ENCODE data around the gene TDRD6. TPM values are rescaled to one million over a fixed set of nuclear protein-coding genes. Genes with fewer than 3 reads are reported as not detected.
A peak's percentile ranks its signal among the peaks of the same experiment; 100 is the strongest.

The TDRD6 gene
- total RNA-seq, 2 donors from 2014 or later: 0.12 to 0.37 TPM

DNA sequence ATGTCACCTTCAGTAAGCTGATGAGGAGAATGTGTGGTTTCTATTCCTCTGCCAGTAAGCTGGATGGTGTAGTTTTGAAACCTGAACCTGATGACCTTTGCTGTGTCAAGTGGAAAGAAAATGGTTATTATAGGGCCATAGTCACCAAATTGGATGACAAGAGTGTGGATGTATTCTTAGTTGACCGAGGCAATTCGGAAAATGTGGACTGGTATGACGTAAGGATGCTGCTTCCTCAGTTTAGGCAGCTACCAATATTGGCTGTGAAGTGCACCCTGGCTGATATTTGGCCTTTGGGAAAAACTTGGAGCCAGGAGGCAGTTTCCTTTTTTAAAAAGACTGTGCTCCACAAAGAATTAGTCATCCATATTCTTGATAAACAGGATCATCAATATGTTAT is 2.0 kb downstream of the TDRD6 start:
- Histone ChIP-seq H3K4me1 (no peaks in the 10 kb centered on the region), H3K27ac (no peak overlapping the region), H3K4me3 (no peak overlapping the region), H3K9me3 (no peaks in the 10 kb centered on the region), H3K36me3 (no peaks in the 10 kb centered on the region), H3K27me3 (no peaks in the 10 kb centered on the region)
- no peak for DNase-seq (ENCODE audit: low spot score)
- TF ChIP-seq, protein P1, sequence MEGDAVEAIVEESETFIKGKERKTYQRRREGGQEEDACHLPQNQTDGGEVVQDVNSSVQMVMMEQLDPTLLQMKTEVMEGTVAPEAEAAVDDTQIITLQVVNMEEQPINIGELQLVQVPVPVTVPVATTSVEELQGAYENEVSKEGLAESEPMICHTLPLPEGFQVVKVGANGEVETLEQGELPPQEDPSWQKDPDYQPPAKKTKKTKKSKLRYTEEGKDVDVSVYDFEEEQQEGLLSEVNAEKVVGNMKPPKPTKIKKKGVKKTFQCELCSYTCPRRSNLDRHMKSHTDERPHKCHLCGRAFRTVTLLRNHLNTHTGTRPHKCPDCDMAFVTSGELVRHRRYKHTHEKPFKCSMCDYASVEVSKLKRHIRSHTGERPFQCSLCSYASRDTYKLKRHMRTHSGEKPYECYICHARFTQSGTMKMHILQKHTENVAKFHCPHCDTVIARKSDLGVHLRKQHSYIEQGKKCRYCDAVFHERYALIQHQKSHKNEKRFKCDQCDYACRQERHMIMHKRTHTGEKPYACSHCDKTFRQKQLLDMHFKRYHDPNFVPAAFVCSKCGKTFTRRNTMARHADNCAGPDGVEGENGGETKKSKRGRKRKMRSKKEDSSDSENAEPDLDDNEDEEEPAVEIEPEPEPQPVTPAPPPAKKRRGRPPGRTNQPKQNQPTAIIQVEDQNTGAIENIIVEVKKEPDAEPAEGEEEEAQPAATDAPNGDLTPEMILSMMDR (IDR thresholded peaks at IDR 0.05): no peak

DNA sequence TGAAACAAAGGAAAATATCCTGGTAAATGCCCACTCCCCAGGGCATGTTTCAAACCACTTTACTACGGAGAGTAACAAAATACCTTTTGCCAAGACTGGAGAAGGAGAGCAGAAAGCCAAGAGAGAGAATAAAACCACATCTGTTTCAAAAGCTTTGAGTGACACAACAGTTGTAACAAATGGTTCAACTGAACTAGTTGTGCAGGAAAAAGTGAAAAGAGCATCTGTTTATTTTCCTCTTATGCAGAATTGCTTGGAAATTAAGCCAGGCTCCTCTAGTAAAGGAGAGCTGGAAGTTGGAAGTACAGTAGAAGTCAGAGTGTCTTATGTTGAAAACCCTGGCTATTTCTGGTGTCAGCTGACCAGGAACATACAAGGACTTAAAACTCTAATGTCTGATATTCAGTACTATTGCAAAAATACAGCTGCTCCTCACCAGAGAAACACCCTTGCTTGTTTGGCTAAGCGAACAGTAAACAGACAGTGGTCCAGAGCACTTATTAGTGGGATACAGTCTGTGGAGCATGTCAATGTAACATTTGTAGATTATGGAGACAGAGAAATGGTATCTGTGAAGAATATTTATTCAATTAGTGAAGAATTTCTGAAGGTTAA is 2.6 kb downstream of the TDRD6 start:
- no peak overlapping the region for H3K27ac ChIP-seq
- no peaks in the 10 kb centered on the region for H3K27me3 ChIP-seq
- H3K36me3 ChIP-seq: no peaks in the 10 kb centered on the region
- no peaks in the 10 kb centered on the region for H3K9me3 ChIP-seq
- H3K4me3 ChIP-seq: no peak overlapping the region
- no peak for DNase-seq (ENCODE audit: low spot score)
- H3K4me1 ChIP-seq: no peaks in the 10 kb centered on the region
- TF ChIP-seq, protein P1 (IDR thresholded peaks at IDR 0.05): no peak

DNA sequence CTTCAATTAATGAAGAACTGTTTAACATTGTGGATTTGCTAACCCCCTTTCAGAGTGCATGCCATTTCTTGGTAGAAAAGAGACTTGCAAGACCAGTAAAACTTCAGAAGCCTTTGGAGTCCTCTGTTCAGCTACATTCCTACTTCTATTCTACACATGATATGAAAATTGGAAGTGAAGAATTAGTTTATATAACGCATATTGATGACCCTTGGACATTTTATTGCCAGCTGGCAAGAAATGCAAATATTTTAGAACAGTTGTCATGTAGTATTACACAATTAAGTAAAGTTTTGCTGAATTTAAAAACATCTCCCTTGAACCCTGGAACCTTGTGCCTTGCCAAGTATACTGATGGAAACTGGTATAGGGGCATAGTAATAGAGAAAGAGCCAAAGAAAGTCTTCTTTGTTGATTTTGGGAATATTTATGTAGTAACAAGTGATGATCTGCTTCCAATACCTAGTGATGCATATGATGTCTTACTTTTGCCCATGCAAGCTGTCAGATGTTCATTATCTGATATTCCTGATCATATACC is 3.3 kb downstream of the TDRD6 start:
- TF ChIP-seq, protein P1 (IDR thresholded peaks at IDR 0.05): no peak
- Histone ChIP-seq H3K36me3 (no peaks in the 10 kb centered on the region), H3K4me1 (no peaks in the 10 kb centered on the region), H3K9me3 (no peaks in the 10 kb centered on the region), H3K4me3 (no peak overlapping the region), H3K27me3 (no peaks in the 10 kb centered on the region), H3K27ac (no peak overlapping the region)
- DNase-seq (ENCODE audit: low spot score): no peak

DNA sequence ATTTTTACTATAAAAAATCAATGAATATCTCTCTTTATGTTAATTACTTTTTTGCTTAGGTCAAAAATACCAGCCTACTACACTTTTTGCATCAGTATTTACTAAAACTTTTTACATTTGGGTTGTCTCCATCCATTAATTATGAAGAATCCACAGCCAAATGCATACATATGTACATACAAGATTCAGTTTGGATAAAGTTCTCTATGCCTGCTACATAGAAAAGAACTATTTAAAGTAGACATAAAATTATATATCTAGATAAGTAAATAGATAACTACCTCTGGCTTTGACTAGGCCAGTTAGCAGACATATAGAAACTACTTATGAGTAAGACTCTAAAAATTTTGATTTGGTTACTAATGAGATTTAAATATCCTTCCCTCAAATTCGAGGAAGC is 12.3 kb downstream of the TDRD6 start:
- no peaks in the 10 kb centered on the region for H3K36me3 ChIP-seq
- H3K4me3 ChIP-seq: no peak overlapping the region
- TF ChIP-seq, protein P1 (IDR thresholded peaks at IDR 0.05): no peak
- DNase-seq (ENCODE audit: low spot score): no peak
- no peaks in the 10 kb centered on the region for H3K27me3 ChIP-seq
- no peaks in the 10 kb centered on the region for H3K9me3 ChIP-seq
- no peak overlapping the region for H3K27ac ChIP-seq
- no peaks in the 10 kb centered on the region for H3K4me1 ChIP-seq

DNA sequence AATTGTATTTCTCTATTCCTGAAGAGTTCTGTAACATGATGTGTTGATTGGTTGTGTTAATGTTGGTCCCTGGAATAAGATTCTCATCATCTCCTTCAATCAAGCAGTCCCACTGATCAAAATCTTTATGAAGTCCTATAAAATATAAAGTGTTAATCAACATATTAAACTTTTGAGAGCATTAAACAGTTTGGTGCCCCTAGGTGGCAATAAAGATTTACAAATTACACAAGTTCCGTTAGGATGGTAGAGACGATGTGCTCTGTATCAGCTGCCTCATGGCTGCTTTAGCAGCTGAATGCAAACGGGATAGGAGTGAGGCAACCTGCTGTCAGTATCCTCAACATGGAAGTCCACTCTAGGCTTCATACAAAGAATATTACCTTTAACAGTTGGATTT is 16.9 kb downstream of the TDRD6 start:
- Histone ChIP-seq H3K27me3 (no peaks in the 10 kb centered on the region), H3K27ac (no peak overlapping the region), H3K4me1 (no peaks in the 10 kb centered on the region), H3K9me3 (no peaks in the 10 kb centered on the region), H3K4me3 (no peak overlapping the region), H3K36me3 (no peaks in the 10 kb centered on the region)
- no peak for DNase-seq (ENCODE audit: low spot score)
- TF ChIP-seq, protein P1 (IDR thresholded peaks at IDR 0.05): peak in 1 of 2 donors; percentile 44

DNA sequence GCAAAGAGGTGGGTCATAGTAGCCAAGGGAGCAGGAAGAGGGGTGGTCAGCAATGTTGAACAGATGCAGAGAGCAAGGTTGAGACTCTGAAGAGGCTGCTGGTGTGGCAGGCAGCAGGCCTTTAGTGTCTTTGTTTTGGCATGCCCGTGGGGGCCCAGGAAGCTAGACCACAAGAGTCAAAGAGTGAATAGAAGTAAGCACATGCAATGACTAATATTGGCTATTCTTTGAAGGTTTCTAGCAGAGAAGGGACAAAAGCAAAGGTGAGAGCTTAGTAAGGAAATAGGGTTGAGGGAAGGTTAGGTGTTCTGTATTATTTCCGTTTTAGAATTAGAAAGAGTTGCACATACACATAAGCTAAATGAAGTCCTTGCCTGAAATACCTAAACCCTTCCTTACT is 18.8 kb downstream of the TDRD6 start:
- no peak for DNase-seq (ENCODE audit: low spot score)
- Histone ChIP-seq H3K4me3 (no peak overlapping the region), H3K27me3 (no peaks in the 10 kb centered on the region), H3K9me3 (no peaks in the 10 kb centered on the region), H3K27ac (no peak overlapping the region), H3K36me3 (no peaks in the 10 kb centered on the region), H3K4me1 (no peaks in the 10 kb centered on the region)
- TF ChIP-seq, protein P1 (IDR thresholded peaks at IDR 0.05): no peak

All from right atrium auricular region (tissue), 2 donors.